Hematopoietic multipotent progenitor cell (in vitro differentiated cells): ENCODE measurements around the gene HES5. TPM values are rescaled to one million over a fixed set of nuclear protein-coding genes. Genes with fewer than 3 reads are reported as not detected.
A peak's percentile ranks its signal among the peaks of the same experiment; 100 is the strongest.

Experiments
- DNase-seq, 3 donors: peaks; one replicate each; pipeline ENCODE4 v3.0.0-alpha.2; 2011 to 2015; ENCODE audit warnings: low read depth in 2 of 3, low spot score in 2 of 3
- total RNA-seq: library from RNA; depleted of rRNA; stranded (reverse); fragments of >200 nt; gene quantifications from one replicate; pipeline ENCODE4 v1.2.3, GENCODE V29; 2012

Gene HES5
- total RNA-seq, 1 donor: not detected

DNA sequence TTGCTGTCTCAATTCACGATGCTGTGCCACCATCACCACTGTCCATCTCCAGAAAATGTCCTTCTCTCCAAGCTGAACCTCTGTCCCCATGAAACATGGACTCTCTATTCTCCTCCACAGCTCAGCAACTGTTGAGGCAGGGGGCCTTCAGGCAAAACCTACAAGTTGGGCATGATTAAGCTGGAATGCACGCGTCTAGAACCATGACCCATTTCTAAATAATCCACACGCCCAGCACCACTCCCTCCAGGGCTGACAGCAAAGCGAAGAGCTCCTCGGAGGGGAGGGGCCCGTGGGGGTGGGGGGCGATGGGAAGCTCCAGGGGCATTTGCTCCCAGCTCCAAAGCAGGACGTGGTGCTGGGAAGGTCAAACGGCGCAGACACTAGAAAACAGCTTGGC is 3.3 kb upstream of the HES5 start:
- no peak for DNase-seq

DNA sequence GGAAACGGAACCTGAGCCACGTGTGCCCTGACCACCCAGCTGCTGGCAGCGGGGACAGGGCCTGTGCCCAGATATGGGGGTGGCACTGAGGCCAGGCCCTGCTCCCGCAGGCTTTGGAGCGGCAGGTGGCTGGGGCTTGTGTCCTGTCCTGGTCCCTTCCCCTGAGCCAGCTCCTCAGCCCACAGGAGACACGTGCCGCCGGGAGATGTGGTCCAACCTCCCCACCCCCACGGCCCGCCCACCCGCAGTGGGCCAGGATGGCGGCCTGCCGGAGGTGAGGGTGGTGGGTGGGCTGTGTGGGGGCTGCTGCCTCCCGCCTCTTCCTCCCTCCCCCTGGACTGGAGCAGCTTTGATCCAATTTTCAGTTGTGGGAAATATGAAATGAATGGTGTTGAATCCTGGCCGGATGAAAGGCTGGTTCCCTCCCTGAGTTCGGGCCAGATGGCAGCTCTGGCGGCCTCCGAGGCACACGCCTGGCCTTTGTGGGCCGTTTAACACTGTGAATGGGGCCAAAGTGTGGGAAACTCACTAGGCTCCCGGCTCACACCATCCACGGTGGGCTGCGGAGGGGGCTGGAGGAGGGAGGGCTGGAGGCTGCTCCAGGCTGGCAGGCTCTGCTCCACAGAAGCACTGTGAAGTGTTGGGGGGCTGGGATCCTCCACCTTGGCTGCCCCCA is 2.6 kb upstream of the HES5 start:
- DNase-seq: no peak

GRCh38 chr1:2530513-2531361 is 674 bp upstream of the HES5 start:
- DNase-seq: peak in 1 of 3 donors; percentile 47

- peak in 2 of 3 donors; percentile 64 to 66 for DNase-seq
These were observed 888 bp downstream of the HES5 start for GRCh38 chr1:2528966-2529783.

DNA sequence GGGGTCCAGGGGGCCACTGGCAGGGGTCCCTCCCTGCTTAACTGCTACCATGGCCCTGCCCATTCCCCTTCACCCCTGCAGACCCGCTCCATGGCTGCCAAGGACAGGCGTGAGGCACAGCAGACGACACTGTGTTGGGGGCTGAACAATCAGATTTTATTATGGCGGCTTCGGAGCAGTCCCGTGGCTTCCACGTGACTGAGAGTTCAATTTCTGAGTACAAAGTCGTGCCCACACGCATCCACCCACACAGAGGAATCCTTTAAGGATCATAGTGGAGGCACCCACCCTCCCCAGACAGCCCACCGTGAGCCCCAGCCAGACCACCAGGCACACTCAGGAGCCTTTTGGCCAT is 1.5 kb downstream of the HES5 start:
- no peak for DNase-seq

DNA sequence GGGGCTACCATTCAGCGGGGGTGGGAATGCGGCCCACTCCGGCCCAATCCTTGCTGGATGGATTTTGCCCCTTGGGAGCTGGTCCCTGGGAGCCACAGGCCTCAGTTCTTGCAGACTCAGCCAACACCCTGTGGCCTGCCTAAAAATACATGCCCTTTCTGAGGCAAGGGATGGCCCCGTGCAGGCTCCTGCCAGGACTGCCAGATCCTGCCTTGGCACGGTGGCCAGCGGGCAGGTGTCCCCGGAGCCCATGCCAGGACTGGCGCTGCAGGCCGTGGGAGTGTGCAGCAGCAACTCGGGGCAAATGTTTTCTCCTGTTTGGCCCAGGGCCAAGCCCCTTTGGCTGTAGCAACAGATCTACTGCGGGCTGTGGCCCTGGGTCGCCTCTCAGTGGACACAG is 2.0 kb downstream of the HES5 start:
- no peak for DNase-seq

- no peak for DNase-seq
These were observed 2.6 kb downstream of the HES5 start for GRCh38 chr1:2527556-2527860.

- peak in 2 of 3 donors; percentile 51 to 53 for DNase-seq
These were observed 3.1 kb downstream of the HES5 start for GRCh38 chr1:2526824-2527555.

- DNase-seq: peak in 2 of 3 donors; percentile 91 to 93
These were observed 3.9 kb downstream of the HES5 start, which contains the start of gene PANK4 for GRCh38 chr1:2525920-2526823. Gene PANK4 (minus strand): TSS chr1:2526596. CDS start chr1:2526587, 9 bp downstream.

- DNase-seq: no peak
These were observed 4.5 kb downstream of the HES5 start for GRCh38 chr1:2525572-2525919.

GRCh38 chr1:2523891-2524609 is 6.0 kb downstream of the HES5 start:
- DNase-seq: no peak

- DNase-seq: no peak
These were observed 6.7 kb downstream of the HES5 start for GRCh38 chr1:2523191-2523890.

DNA sequence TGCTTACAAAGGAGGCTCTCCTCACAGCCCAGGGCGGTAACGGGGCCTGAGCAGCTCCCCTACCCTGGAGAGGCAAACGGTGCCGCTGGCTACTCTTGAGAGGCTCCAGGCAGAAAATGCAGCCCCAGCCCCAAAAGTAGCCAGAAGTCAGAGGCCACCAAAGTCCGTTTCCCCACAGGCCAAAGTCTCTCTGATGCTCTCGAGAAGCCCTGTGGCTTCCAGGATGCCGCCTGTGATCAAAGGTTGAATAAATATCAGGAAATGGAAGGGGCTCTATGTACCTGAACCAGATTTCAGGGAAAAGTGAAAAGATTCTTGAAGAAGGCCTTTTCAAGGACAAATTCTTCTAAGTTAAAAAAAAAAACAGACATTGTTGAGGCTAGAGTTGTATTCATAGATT is 7.8 kb downstream of the HES5 start:
- no peak for DNase-seq

DNA sequence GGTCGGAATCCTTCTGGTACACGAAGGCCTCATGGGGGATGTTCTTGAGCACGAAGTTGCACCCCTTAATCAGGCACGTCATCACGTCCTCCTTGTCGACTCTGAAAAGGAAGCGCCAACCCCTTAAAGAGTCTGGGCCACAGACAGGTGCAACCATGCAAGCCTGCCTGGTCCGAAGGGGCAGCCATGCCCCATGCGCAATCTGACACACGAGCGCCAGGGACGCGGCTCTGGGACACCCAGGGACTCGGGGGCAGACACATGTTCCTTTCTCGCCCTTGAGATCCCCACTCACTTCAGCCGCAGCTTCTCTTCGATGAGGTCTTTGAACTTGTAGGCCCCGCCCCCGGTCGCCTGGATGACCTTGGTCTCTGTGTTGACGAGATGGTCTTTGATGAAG is 9.3 kb downstream of the HES5 start:
- DNase-seq: no peak

DNA sequence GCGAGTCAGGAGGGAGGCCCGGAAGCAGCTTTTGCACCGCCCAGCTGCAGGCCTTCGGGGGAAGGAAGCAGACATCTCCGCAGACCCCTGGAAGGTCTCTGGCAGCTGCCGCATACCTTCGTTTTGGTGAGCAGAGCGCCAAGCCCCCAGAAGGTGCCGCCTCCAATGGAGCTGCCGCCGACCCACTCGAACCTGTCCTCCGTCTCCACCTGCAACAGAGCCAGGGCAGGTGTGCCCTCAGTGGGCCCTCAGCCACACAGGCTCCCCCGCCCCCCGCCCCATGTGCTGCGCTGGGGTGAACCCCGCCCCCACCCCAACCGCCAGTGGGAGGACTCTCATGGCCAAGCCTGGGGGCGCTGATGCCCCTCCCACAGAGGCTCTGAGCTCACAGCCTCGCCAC is 9.9 kb downstream of the HES5 start:
- no peak for DNase-seq

GRCh38 chr1:2519729-2520128 is 10.3 kb downstream of the HES5 start:
- DNase-seq: no peak

GRCh38 chr1:2519029-2519685 is 10.9 kb downstream of the HES5 start:
- DNase-seq: no peak

- no peak for DNase-seq
These were observed 11.5 kb downstream of the HES5 start for GRCh38 chr1:2518528-2518927.
